ENCODE measurements around the gene NFIA.

NFIA gene

DNA sequence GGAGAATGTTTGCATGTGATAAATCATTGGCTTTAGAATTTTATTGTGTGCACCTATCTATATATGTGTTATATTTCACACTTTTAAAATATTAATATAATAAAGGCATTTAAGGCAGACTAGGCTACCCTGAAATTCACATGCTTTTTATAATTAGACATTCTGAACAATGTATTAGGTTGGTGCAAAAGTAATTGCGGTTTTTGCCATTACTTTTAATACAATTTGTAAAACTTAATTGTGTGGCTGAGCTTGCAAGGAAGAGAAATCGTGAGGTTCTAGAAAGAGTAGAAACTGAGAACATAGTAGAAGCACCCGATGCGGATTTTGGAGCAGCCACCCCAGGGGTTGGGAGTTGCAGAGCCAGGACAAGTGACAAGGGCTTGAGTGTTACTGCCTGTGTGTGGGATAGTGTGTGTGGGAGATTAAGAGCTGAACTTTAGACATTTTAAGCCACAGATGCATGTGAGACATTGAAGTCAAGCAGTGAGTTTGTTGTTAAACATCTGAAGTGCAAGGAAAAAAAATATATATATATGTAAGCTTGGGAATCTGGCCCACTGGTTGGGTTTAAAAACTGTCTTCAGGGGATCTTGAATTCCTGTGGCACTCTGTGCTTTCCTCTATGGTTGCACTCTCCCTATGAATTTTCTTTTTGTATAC lies 398.0 kb downstream of the NFIA start:
- no peak for FAIRE-seq

DNA sequence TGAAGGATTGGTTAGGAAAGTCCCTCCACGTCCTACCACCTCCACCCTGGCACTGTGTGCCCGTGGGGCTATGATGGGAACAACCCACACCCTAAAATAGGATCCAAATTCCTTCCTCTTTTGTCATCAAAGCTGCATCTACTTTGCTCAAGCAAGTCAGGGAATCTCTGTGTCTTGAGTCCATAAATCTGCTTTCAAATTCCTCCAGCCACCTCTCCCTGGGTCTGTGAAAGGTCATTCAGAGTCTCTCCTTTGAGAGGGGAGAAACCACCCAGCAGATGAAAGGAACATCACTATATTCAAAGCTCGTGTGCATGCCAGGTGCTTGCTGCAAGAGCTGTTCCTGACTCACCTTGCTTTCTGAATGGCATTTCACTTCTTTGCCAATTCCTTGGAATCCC lies 399.0 kb downstream of the NFIA start:
- FAIRE-seq: no peak

GRCh38 chr1:61482170-61482734 lies 399.9 kb downstream of the NFIA start:
- FAIRE-seq: no peak

GRCh38 chr1:61486783-61487536 lies 404.6 kb downstream of the NFIA start:
- no peak for FAIRE-seq

DNA sequence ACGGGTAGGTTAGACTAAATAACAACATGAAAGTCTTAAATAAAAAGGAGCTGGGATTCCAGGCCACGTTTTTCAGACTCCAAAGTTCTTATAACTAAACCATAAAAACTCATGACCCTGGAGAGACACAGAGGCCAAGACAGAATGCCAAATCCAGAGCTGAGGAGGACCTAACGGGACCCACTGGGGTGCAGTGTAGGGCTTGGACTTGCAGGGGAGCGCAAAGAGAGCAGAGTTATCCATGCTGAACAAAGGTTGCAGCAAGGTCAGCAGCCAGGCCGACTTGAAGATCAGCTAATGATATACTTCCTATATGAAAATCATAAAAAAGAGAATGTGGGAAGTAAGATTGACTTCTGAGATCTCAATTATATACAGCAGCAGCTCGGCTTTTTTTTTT lies 405.4 kb downstream of the NFIA start:
- FAIRE-seq: no peak

- no peak for FAIRE-seq
Observed at GRCh38 chr1:61490924-61491323, 408.6 kb downstream of the NFIA start.

GRCh38 chr1:61491497-61491896 lies 409.1 kb downstream of the NFIA start:
- no peak for FAIRE-seq

DNA sequence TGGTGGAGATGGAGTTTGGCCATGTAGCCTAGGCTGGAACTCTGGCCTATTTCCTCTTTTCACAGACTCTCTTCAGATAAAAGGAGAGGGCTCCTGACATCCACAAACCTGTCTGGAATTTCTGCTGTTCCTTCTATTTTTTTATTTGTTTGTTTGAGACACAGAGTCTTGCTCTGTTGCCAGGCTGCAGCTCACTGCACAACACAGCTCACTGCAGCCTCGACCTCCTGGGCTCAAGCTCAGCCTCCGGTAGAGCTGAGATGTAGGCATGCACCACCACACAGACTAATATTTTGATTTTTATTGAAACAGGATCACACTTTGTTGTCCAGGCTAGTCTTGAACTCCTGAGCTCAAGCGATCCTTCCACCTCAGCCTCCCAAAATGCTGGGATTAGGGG lies 411.6 kb downstream of the NFIA start:
- FAIRE-seq: no peak

GRCh38 chr1:61496501-61496900 lies 414.1 kb downstream of the NFIA start:
- FAIRE-seq: no peak

DNA sequence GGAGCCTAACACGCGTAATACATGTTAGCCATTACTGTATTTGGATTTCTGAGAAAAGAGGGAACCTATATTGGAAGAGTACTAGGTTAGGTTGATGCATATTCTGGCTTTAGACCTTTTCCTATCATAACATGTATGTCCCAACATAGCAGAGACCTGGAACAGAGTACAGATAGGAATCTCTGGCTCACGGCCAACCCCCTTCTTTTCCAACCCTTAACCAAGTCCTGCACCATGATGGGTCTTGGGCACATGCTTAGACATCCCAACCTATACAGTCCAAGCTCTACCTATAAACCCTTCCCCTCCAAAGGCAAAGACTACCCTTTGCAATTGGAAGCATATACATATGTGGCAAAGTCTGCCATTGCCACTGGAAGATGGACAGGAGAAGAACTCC lies 414.7 kb downstream of the NFIA start:
- no peak for FAIRE-seq

GRCh38 chr1:61498342-61498741 lies 416.0 kb downstream of the NFIA start:
- FAIRE-seq: no peak

DNA sequence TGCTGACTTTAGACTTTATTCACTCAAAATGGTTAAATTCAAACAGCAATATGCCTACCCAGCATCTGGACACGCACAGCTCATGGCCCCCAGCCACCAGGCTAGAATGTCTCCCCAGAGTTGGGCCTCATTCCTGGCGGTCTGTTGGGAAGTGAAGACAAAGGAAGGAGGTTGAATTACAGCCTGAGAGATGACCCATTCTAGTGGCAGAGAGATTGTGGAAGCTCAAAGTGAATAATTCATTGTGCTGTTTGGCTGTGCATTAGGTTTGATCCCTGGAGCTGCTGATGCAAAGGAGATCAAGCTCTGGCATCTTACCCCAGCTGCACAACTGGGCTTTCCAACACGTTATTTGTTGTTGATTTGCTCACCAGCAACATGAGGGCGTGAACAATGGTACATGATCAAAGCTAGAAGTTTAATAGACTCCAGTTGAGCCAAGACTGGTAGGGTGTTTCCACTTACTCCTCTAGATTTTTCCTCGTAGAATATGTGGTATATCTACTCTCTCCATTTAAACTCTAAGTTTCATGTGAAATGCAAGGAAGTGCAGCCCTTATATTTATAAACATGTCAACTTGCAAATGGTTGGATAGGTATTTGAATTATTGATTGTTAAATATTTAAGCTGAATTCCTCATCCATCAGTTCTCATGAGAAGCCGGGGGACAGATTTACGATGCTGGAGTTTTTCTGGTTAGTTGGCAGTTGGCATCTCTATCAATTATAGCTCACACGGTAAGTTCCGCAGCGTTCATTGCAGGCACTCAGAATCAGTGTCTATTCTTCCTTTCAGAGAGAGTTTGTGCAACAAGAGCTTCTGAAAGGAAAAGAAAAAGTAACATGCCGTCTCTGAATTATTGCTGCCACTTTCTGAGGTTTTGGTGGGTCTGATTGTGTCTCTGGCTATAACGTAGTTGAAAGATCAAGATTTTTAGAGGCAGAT lies 419.9 kb downstream of the NFIA start:
- no peak for FAIRE-seq

- no peak for FAIRE-seq
Observed at GRCh38 chr1:61504305-61504704, 421.9 kb downstream of the NFIA start.

- FAIRE-seq: no peak
Observed at GRCh38 chr1:61504852-61505390, 422.6 kb downstream of the NFIA start.

DNA sequence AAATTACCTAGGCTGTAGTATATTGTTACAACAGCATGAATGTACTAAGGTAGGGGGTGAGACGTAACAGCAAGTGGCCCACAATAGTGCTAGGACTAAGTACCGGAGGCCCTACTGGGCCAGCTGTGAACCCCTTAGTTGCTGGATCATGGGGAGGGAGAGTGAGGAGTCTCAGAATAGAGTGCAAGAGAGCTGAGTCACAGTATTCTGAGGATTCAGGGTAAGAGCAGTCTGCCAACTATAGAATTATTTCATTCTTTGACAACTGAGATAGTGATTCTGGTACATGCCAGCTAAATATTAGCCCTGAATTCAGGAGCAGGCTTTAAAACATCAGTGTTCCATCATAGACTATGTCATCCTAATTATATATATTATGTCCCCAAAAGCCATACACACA lies 423.9 kb downstream of the NFIA start:
- FAIRE-seq: no peak

- no peak for FAIRE-seq
Observed at GRCh38 chr1:61506944-61507500, 424.7 kb downstream of the NFIA start.

All from A204.1 (cell line).